Measurements from ENCODE around the gene HIGD2B.
"Not testable (repeated sequence)": the region's sequence is repeated elsewhere in the genome, so short reads cannot be mapped to it uniquely, and the experiment has no call there.

Gene HIGD2B

DNA sequence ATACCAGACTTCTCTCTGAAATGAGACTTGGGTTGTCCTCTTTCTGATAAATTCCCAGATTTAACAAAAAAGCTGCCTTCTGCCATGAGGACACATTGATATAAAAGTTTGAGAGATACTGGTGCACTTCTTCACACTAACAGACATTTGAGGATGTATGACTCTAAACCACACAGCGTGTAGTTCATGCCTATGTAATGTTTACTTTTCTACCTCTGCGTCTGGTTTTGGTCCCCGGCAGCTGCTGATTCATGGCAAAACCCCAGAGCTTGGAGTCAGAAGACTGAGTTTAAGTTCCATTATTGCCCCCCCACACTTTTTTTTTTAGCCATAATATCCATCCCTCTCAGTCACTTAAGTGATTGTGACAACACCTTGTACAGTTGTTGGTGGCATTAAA is 30.0 kb downstream of the HIGD2B start:
- not testable (repeated sequence) for H3K79me2 ChIP-seq (ENCODE audit: low read length); H3K4me2 ChIP-seq (ENCODE audit: low read length); H3K9ac ChIP-seq (ENCODE audit: low read length); H3K4me1 ChIP-seq (ENCODE audit: low read length); H3K27me3 ChIP-seq (ENCODE audit: low read depth, low read length); H3K36me3 ChIP-seq (replicated peaks; ENCODE audit: low read depth, low read length); H3K9me3 ChIP-seq (ENCODE audit: insufficient read depth, low read length); H3K4me3 ChIP-seq (ENCODE audit: low read length); H2AFZ ChIP-seq (ENCODE audit: low read depth, low read length); H4K20me1 ChIP-seq (ENCODE audit: insufficient read depth, low read length); H3K27ac ChIP-seq (ENCODE audit: low read length)

DNA sequence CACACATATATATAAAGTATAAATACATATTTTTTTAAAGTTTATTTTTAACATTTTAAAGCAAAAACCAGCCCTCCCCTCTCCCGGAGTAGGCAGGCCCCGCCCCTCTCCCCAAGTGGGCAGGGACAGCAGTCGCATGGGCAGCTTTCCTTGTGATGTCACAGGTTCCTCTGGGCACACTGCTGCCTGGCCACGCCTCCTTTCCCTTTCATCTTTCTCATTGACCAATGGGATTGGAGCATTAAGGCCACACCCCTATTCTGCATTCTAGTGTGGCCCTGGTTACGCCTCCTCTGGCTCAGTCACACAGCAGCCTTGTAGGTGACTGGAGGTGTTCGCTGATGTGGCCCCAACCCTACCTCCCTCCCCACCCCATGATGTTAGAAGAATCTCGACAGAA is 31.6 kb downstream of the HIGD2B start, which contains the start of gene GOLGA6B:
TSS of gene GOLGA6B (plus strand) at position 301 of the 400 bp plus-strand sequence. CDS start at position 342, 41 bp downstream.
- not testable (repeated sequence) for H3K36me3 ChIP-seq (replicated peaks; ENCODE audit: low read depth, low read length); H3K27ac ChIP-seq (ENCODE audit: low read length); H3K4me1 ChIP-seq (ENCODE audit: low read length); H3K4me2 ChIP-seq (ENCODE audit: low read length); H4K20me1 ChIP-seq (ENCODE audit: insufficient read depth, low read length); H3K79me2 ChIP-seq (ENCODE audit: low read length); H3K4me3 ChIP-seq (ENCODE audit: low read length); H3K9me3 ChIP-seq (ENCODE audit: insufficient read depth, low read length); H3K27me3 ChIP-seq (ENCODE audit: low read depth, low read length); H2AFZ ChIP-seq (ENCODE audit: low read depth, low read length); H3K9ac ChIP-seq (ENCODE audit: low read length)

DNA sequence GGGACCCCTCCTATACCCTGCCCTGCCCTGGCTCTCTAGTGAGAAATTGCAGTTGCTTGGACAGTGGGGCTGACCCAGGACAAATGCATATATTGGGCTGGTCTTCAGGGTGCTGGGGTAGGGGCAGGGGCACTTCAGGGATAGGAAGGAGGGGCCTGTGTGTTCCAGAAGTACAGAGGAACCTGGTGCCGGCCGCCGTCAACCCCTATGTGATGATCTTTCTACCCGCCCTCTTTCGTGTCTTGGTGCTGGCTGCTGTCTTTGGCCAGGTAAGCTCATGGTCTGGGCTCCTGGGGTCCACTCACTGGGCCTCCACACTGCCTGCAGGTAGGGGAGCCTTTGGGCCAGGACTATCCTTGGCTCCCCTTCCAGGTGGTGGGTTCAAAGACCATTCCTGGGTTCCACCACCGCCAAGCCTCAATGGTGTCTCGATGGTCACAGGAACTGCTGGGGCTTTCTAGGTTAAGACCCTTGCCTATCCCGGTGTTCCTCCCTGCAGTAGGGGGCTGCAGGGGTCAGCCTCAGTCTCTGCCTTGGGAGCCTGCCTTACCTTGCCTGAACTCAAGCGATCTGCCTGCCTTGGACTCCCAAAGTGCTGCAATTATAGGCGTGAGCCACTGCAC is 37.2 kb downstream of the HIGD2B start:
- H3K9me3 ChIP-seq (ENCODE audit: insufficient read depth, low read length); H3K27me3 ChIP-seq (ENCODE audit: low read depth, low read length); H3K4me1 ChIP-seq (ENCODE audit: low read length); H3K36me3 ChIP-seq (replicated peaks; ENCODE audit: low read depth, low read length); H3K27ac ChIP-seq (ENCODE audit: low read length); H3K9ac ChIP-seq (ENCODE audit: low read length); H3K4me3 ChIP-seq (ENCODE audit: low read length); H2AFZ ChIP-seq (ENCODE audit: low read depth, low read length); H3K4me2 ChIP-seq (ENCODE audit: low read length); H4K20me1 ChIP-seq (ENCODE audit: insufficient read depth, low read length); H3K79me2 ChIP-seq (ENCODE audit: low read length): not testable (repeated sequence)

DNA sequence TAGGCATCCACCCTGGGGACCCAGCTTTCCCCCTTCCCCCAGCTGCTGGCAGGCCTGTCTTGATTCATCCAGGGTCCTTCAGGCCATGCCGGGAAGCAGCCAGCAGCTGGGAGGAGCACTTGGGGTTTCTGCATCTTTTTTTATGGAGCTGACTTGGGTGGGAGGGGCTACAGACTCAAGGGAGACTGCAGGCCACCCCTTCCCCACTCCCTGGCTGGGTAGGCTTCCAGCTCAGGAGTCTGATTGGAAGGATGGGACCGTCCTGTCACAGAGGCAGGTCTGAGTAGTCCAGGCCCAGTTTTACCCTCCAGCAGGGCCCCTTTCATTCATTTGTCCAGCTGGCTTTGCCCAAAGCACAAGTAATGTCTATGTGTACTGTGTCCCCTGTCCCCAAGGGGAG is 43.7 kb downstream of the HIGD2B start:
- H3K9me3 ChIP-seq (ENCODE audit: insufficient read depth, low read length); H2AFZ ChIP-seq (ENCODE audit: low read depth, low read length); H3K27ac ChIP-seq (ENCODE audit: low read length); H3K4me2 ChIP-seq (ENCODE audit: low read length); H3K36me3 ChIP-seq (replicated peaks; ENCODE audit: low read depth, low read length); H3K4me1 ChIP-seq (ENCODE audit: low read length); H3K9ac ChIP-seq (ENCODE audit: low read length); H4K20me1 ChIP-seq (ENCODE audit: insufficient read depth, low read length); H3K79me2 ChIP-seq (ENCODE audit: low read length); H3K4me3 ChIP-seq (ENCODE audit: low read length); H3K27me3 ChIP-seq (ENCODE audit: low read depth, low read length): not testable (repeated sequence)

DNA sequence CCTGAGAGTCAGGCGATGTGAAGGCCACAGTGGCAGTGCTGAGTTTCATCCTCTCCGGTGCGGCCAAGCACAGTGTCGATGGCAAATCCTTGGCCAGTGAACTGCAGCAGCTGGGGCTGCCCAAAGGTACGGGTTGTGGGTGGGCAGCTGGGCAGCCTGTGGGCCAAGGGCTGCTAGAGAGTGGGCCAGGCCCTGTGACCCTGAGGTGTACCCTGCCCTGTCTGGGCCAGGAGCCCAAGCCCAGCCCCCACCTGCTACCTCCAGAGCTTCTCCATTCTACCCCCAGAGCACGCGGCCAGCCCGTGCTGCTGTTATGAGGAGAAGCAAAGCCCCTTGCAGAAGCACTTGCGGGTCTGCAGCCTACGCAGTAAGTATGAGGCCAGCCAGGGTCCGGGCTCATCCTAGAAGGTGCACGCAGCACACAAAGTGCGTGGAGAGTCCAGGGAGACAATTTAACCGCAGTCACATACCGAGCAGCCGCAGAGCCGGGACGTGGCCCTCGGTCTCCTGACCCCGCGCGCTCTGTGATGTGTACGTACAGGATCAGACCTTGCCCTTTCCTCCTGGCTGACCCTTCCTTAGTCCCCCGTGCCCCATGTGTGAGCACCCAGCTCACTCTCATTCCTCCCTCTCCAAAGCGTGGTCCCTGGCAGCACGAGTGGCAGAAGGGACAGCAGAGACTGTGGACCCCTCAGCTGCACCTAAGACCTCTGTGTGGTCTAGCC is 46.1 kb downstream of the HIGD2B start:
- not testable (repeated sequence) for H3K9me3 ChIP-seq (ENCODE audit: insufficient read depth, low read length); H3K4me2 ChIP-seq (ENCODE audit: low read length); H2AFZ ChIP-seq (ENCODE audit: low read depth, low read length)

DNA sequence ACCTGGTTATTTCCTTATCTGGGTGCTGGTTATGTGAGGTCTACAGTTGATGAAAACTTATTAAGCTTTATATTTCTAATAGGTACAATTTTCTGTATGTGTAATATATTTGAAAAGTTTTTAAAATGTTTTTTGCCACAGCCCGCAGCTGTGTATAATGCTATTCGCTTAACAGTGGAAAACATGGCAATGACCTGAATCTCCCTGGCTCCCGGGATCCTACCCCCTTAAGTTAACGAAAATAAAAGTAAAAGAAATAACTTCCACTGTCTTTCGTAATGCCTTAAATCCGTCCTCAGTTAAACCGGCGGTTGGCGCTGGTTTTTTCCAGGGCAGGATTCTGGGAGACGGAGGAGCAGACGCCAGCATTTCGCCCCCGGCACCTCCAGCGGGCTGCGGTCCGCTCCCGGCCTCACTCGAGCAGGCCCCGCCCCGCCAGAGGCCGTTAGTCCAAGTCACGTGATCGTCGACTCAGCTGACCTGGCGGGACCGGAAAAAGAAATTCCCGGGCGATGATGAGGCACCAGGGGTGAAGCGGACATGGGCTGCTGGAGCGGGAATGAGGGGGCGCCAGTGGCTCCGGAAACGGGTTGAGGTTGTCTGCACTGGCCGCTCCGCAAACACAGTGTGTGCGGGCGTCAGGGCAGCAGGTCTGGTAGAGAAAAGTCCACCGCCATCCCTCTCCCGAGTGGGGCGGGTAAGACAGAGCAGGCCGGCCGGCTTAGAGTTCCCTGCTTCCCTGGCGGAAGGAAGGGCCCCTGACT is 49.3 kb downstream of the HIGD2B start:
- H3K9me3 ChIP-seq (ENCODE audit: insufficient read depth, low read length); H3K79me2 ChIP-seq (ENCODE audit: low read length); H3K27me3 ChIP-seq (ENCODE audit: low read depth, low read length); H3K36me3 ChIP-seq (replicated peaks; ENCODE audit: low read depth, low read length); H2AFZ ChIP-seq (ENCODE audit: low read depth, low read length); H3K4me1 ChIP-seq (ENCODE audit: low read length); H3K27ac ChIP-seq (ENCODE audit: low read length); H3K9ac ChIP-seq (ENCODE audit: low read length); H4K20me1 ChIP-seq (ENCODE audit: insufficient read depth, low read length): not testable (repeated sequence)
- peak overlapping the region; percentile 41 for H3K4me2 ChIP-seq (ENCODE audit: low read length)
- H3K4me3 ChIP-seq (ENCODE audit: low read length) = peak overlapping the region; percentile 69

More for the DNA sequence above, 46.1 kb downstream of the HIGD2B start:
- not testable (repeated sequence) for H4K20me1 ChIP-seq (ENCODE audit: insufficient read depth, low read length); H3K27me3 ChIP-seq (ENCODE audit: low read depth, low read length); H3K9ac ChIP-seq (ENCODE audit: low read length); H3K79me2 ChIP-seq (ENCODE audit: low read length); H3K4me1 ChIP-seq (ENCODE audit: low read length); H3K36me3 ChIP-seq (replicated peaks; ENCODE audit: low read depth, low read length); H3K27ac ChIP-seq (ENCODE audit: low read length); H3K4me3 ChIP-seq (ENCODE audit: low read length)

DNA sequence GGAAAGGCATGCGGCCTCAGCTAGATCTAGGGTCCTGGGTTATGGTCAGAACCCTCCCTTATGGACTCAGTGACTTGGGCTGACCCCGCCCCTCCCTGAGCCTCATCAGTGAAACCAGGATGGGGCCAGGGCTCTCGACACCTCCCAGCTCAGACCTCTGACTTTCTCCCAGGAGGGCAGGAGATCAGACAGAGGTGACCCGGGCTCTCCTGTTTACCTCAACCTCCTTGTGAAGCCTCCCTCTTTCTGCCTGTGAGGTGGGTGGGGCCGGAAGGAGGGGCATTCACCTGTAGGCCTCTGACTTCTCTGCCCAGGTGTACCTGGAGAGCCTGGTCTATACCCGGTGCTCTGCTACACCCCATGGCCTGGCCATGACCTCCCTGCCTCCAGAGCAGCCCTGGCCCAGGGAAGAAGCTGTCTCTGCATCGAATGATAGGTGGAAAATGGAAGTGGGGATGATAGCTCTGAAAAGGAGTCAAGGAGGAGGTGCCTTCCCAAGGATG is 56.9 kb downstream of the HIGD2B start:
- not testable (repeated sequence) for H3K36me3 ChIP-seq (replicated peaks; ENCODE audit: low read depth, low read length); H3K27ac ChIP-seq (ENCODE audit: low read length); H2AFZ ChIP-seq (ENCODE audit: low read depth, low read length); H4K20me1 ChIP-seq (ENCODE audit: insufficient read depth, low read length); H3K27me3 ChIP-seq (ENCODE audit: low read depth, low read length); H3K9me3 ChIP-seq (ENCODE audit: insufficient read depth, low read length); H3K9ac ChIP-seq (ENCODE audit: low read length); H3K4me3 ChIP-seq (ENCODE audit: low read length); H3K4me1 ChIP-seq (ENCODE audit: low read length); H3K79me2 ChIP-seq (ENCODE audit: low read length); H3K4me2 ChIP-seq (ENCODE audit: low read length)
